ENCODE data around the gene LRRC61.
"Not testable (repeated sequence)": the region's sequence is repeated elsewhere in the genome, so short reads cannot be mapped to it uniquely, and the experiment has no call there.

LRRC61 gene

DNA sequence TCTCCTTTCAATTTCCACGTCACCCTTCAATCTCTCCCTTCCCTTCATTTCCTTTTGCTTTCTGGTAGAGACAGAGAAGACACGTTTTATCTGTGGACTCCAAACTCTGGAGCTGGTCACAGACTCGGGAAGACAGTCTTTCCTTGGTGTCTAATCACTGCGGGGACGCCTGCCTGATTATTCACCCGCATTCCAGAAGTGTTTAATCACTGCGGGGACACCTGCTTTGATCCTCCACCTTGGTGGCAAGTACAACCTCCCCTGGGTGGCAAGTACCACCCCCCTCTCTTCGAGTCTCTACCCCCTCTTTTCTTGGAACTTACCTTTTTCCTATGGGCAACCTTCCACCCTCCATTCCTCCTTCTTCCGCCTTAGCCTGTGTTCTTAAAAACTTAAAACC, 15.3 kb upstream of the LRRC61 start:
- DNase-seq (ENCODE audit: low spot score) = no peak

DNA sequence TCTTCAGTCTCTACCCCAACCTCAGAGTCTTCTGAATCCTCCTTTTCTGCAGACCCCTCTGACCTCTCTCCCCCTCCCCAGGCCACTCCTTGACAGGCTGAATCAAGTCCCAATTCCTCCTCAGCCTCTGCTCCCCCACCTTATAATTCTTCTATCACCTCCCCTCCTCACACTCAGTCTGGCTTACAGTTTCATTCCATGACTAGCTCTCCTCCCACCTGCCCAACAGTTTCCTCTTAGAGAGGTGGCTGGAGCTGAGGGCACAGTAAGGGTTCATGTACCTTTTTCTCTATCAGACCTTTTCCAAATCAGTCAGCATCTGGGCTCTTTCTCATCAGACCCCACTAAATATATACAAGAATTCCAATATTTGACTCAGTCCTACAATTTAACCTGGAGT, 14.6 kb upstream of the LRRC61 start:
- DNase-seq (ENCODE audit: low spot score) = no peak

DNA sequence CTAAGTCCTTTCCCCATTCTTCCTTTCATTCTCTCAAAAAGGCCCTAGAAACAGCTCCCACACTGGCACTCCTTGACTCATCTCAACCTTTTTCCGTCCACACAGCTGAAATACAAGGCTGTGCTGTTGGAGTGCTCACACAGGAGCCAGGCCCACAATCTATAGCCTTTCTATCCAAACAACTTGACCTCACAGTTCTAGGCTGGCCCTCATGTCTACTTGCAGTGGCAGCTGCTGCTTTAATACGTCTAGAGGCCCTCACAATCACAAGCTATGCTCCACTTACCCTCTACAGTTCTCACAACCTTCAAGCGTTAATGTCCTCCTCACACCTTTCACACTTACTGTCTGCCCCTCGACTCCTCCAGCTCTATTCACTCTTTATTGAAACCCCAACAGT, 12.0 kb upstream of the LRRC61 start:
- no peak for DNase-seq (ENCODE audit: low spot score)

DNA sequence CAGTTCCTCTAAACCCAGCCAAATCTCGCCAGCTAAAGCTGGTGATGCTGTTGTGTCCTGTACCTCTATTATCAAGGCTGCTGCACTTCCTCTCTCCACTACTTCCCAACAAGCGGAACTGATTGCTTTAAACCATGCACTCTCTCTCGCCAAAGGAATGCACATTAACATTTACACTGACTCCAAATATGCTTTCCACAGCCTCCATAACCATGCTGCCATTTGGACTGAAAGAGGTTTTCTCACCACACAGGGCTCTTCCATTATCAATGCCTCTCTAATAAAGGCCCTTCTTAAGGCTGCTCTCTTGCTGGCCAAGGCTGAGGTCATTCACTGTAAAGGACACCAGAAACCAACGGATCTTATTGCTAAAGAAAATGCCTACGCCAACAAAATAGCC, 11.4 kb upstream of the LRRC61 start:
- no peak for DNase-seq (ENCODE audit: low spot score)

DNA sequence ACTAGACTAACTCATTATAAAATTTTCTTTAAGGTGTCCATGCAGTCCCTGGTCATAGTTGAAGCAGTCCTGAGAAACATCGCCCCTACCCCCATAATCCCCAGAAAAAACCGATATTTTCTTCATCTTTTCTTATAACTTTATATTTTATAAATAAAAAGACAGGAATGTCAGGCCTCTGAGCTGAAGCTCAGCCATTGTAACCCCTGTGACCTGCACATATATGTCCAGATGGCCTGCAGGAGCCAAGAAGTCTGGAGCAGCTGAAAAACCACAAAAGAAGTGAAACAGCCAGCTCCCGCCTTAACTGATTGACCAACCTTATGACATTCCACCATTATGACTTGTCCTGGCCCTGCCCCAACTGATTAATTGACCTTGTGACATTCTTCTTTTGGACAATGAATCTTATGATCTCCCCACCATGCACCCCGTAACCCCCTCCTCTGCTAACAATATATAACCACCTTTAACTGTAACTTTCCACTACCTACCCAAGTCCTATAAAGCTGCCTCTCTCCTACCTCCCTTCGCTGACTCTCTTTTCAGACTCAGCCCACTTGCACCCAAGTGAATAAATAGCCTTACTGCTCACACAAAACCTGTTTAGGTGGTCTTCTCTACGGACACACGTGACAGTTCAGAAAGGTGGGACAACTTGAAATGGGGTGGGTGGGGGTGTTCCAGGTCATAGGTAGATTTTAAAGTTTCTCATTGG, 10.3 kb upstream of the LRRC61 start:
- not testable (repeated sequence) for DNase-seq (ENCODE audit: low spot score)

DNA sequence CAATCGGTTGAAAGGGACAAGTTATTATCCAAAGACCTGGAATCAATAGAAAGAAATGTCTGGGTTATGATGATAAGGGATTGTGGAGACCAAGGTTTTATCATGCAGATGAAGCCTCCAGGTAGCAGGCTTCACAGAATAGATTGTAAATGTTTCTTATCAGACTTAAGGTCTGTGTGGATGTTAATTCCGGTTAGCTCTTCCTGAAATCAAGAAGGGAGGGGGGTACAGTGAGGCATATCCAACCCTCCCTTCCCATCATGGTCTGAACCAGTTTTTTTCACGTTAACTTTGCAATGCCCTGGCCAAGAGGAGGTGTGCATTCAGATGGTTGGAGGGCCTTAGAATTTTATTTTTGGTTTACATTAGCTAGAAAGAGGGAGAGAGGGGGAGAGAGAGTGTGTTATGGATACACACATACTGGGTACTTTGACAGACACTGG, 9.8 kb upstream of the LRRC61 start:
- no peak for DNase-seq (ENCODE audit: low spot score)

DNA sequence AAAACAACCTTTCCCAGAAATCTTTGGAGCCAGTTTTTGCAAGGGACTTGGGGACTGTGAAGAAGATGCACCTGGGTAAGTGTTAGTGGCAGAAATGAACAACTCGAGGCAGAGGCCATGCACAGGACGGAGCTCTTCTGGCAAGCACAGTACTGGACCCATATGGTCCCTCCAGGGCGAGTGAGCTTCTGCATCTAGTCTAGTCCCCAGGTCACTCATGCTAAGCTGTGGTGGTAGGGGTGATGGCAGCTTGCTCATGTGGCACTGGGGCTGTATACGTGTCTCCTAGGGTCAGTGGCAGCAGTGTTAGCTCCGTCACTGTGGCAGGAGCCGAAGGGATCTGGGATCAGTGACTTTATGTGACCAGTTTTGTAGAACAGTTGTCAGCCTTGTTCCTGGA, 9.3 kb upstream of the LRRC61 start:
- no peak for DNase-seq (ENCODE audit: low spot score)

DNA sequence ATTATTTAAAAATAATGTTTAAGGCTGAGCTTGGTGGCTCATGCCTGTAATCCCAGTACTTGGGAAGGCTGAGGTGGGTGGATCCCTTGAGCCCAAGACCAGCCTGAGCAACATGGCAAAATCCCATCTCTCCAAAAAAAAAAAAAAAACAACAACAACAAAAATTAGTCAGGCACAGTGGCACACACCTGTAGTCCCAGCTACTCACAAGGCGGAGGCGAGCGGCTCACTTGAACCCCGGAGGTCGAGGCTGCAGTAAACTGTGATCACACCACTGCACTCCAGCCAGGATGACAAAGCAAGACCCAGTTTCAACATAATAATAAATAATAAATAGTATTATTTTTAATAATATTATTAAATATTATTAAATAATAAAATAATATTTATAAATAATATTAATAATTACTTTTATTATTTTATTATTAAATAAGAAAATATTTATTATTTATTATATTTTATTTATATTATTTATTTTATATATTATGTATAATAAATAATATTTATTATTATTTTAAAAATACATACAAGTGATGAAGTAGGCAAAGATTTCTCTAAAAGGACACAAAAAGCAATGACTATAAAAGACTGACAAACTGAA, 8.4 kb upstream of the LRRC61 start:
- no peak for DNase-seq (ENCODE audit: low spot score)

DNA sequence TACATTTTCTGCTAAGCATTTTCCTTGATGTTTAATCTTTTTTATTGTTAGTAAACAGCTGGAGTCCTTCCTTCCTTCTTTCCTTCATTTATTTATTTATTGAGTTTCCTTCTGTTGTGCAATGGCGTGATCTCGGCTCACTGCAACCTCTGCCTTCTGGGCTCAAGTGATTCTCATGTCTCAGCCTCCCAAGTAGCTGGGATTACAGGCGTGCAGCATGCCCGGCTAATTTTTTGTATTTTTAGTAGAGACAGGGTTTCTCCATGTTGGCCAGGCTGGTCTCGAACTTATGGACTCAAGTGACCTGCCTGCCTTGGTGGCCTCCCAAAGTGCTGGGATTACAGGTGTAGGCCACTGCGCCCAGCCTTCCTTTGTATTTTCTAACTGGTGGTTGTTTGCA, 6.2 kb upstream of the LRRC61 start:
- not testable (repeated sequence) for DNase-seq (ENCODE audit: low spot score)

DNA sequence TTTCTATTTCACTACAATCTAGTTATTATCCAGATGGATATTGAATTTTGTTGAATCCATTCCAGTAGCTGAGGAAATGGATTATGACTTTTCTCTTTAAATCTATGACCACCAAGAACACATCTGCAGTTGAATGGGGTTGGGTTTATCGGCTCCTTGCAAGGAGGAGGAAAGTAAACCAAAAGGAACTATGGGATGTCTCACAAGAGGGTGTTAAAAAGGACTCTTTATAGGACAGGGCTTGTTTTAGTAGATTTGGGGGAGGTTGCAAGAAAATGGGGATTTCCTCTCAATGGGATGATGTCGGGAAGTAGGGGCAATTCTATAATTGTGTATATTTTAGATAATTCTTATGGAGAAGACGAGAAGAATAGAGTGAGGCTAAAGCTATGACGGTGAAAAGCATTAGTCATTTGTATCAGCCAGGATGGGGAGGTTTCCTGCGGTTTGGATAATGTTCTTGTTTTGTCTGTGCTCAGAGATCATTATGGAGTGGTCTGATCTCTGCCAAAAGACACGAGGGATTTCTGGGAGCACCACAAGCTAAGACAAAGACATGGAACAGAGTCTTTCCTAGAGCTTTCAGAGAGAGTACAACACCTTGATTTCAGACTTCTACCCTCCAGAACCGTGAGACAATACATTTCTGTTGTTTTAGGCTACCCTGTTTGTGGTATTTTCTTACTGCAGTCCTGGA, 5.3 kb upstream of the LRRC61 start:
- no peak for DNase-seq (ENCODE audit: low spot score)

DNA sequence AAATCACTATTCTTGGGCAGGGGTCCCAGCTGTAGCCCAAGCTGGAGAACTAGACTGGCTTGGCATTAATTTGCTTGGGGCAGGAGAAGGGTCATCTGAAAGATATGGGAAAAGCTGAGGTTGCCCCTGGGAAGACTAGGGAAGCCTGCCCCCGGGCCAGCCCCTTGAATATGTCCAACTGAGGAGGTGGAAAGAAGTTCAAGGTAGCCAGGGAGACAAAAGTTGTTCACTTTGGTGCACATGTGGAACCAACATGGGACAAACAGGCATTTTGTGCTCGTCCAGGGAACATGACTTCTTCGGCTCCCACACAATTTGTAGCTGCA, 1.4 kb upstream of the LRRC61 start:
- DNase-seq (ENCODE audit: low spot score) = no peak

DNA sequence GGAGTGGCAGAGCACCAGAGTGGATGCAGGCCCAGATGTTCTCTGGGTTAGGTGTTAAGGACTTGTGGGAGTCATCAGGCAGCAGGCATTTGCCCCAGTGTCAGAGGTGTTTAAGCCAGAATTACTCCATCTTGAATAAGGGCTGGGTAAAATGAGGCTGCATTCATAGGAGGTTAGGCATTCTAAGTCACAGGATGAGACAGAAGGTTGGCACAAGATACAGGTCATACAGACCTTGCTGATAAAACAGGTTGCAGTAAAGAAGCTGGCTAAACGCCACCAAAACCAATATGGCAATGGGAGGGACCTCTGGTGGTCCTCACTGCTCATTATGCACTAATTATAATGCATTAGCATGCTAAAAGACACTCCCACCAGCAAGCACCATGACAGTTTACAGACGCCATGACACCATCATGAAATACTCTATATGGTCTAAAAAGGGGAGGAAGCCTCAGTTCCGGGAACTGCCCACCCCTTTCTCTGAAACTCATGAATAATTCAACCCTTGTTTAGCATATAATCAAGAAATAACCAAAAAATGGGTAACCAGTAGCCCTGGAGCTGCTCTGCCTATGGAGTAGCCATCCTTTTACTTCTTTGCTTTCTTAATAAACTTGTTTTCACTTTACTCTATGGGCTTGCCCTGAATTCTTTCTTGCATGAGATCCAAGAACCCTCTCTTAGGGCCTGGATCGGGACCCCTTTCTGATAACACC, 882 bp upstream of the LRRC61 start:
- DNase-seq (ENCODE audit: low spot score) = no peak

DNA sequence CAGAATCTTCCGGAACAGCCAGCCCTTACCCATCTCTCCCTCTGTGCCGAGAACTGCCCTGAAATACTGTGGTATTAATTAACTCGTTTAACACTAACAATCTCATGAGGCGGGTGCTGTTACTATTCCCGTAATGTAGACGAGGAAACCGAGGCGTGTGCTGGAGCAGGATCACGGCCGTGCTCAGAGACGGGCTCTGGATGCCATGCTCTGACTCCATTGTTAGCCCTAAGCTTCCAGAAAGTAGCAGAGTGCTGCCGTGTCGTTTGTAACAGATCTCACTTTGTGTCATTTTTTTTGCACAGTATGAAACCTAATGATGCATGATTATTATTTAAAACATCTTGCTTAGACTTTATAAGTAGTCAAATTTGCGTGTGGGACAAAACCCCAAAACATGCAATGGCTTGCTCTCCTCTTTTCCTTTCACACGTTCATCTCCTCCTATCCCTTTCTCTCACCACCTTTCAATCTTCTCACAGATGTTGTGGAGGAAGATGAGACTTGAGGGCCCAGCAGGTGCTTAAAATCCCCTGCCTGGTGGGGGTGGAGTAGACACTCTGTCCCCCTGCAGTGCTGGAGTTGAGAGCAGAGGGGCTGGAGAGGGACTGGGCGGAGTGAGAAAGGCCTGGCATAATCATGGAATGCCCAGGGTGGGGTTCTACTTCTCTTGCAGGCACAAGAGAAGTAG, 672 bp downstream of the LRRC61 start:
- no peak for DNase-seq (ENCODE audit: low spot score)

DNA sequence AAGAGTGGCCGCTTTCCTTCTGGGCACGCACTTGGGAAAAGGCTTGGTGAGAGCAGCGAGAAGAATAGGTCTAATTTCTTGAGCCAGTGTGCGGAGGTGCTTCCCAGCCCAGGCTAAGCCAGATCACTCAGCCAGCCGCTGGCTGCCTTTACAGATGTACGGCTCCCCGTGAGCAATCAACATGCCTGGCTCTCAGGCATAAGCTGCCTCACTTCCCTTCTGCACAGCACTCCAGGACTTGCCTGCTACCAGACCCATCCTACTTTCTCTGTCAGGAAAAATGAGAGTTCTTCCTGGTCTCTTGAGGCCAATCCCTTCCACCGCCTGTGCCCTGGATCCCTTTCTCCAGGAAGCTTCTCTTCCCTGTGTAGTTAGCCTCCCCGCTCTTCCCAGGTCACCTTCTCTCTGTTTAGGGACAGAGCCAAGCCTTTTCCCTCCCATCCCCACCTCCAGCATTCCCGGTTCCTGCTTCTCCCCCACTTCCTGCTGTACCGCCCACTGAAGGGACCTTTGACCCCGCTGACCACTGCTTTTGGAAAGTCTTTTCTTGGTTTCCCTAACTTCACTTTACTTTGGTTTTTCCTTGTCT, 1.3 kb downstream of the LRRC61 start:
- no peak for DNase-seq (ENCODE audit: low spot score)

DNA sequence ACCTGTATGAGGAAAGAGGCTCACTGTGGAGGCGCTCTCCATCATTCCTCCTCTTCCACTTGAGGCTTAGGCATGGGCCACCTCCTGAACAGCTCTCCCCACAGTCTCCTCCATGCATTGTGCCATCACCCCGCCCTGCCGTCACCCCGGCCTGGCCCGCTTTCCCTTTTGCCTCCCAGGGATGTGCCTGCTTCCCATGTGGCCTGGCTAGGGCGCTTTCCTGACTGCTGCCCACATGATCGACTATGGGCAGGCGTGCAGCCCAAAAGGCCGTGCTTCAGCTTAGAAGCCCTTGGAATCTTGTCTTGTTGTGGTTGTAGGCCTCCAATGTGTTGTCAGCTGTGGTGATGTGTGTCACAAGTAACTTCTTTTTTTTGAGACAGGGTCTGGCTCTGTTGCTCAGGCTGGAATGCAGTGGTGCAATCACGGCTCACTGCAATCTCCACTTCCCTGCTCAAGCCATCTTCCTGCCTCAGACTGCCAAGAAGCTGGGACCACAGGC, 2.0 kb downstream of the LRRC61 start:
- no peak for DNase-seq (ENCODE audit: low spot score)

DNA sequence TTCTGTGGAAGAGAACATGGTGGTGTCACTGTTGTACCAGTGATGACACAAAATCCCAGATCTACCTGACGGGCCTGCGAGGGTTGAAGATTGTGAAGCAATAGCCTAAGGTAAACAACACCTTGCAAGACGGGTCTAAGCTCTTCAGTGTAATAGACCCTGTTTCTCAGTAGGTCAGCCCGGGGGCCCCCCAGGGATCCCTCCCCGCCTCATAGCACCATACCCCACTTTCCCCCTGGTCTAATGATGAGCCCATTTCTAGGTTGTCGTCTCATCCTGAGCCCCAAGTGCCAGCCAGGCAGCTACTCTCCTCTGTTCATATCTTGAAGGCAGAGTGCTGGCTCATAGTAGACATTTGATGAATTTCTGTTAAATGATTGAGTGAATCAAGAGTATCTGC, 2.7 kb downstream of the LRRC61 start:
- DNase-seq (ENCODE audit: low spot score) = no peak

DNA sequence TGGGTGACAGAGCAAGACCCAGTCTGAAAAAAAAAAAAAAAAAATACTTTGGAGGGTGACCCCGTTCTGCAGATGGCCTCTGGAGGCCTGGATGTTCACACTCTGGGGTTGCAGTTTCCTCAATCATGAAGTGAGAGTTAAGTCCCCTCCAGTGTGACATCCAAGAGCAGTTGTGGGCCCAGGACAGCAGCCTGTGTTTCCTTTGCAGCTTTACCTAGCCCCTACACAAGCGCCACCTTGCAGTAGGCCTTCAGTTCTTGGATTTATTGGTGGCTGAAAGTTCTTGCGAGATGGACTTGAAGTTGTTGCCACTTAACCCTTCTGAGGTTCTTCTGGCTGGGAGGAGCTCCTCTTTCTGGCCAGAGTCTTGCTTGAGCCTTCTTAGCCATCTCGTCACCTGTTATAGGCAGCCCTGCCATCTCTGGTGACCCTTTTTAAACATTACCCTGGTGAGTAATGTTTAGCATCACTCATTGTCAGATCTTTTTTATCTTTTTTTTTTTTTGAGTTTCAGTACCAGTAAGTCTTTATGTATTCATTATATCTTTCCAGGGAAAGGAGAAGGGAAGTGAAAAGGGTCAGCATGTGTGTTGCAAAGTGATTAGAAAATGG, 3.6 kb downstream of the LRRC61 start:
- DNase-seq (ENCODE audit: low spot score) = no peak

DNA sequence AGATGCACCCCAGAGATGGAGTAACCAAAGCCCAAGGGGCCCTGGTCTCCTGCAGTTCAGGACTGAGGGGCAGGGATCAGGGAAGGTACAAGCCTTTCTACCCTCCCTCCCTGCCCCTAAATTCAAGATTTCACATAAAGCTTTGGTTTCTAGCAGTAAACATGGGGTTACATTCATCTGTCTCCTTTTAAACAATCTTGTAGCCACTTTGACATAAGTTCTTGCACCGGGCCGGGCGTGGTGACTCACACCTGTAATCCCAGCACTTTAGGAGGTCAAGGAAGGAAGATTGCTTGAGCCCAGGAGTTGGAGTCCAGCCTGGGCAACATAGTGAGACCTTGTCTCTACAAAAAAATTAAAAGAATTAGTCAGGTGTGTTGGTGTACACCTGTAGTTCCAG, 4.2 kb downstream of the LRRC61 start:
- DNase-seq (ENCODE audit: low spot score) = no peak

DNA sequence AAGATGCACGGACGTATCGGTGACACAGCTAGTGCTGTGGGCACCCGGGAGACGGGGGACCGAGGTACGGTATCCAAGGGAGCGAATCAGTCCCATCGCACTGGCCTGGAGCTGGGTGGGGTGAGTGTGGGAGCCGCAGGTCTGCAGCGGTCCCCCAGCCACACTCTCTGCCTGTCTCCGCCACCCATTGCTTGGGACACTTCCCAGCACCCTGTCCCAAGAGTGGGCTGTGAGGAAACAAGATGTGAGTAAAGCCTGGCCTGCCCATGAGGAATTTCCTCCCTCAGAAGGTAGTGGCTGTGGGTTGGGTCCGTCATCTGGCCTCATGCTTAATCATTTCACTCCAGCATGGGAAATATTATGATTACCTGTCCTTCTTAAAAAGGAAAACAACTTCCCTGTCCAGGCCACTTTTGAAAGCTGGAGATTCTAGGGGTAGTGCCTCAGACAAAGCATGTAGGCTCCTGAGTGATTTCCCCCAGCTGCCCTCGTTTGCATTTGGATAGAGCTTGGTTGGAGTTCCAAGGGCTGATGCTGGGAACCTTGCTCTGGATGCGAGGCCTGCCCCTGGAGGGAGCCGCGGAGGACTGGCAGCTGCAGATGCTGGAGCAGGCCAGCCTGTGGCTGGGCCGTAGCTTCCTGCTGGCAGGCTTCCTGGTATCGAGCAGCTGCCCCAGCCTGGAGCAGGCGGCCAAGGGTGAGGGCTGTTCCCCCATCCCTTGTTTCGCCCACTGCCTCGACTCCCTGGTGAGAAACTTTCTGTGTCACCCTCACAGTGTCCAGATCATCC, 6.4 kb downstream of the LRRC61 start:
- DNase-seq (ENCODE audit: low spot score) = no peak

DNA sequence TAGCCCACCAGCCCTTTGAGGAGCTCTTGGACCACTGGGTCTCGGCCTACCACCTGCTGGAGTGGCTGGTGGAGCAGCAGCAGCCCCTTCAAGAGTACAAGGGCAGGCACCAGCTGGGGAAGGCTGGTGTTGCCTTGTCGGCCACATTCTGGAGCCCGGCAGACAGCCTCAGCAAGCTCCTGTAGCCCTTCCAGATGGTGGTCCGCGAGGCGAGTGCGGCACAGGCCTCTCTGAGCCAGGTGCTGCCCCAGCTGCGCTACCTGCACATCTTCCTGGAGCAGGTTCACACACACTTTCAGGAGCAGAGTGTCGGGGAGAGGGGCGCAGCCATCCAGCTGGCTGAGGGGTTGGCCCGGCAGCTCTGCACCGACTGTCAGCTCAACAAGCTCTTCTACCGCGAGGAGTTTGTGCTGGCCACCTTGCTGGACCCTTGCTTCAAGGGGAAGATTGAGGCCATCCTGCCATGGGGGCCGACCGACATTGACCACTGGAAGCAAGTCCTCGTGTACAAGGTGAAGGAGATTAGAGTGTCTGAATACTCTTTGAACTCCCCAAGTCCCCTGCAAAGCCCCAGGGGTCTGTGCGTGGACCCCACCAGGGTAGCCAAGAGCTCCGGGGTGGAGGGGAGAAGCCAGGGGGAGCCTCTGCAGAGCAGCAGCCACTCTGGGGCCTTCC, 7.2 kb downstream of the LRRC61 start:
- no peak for DNase-seq (ENCODE audit: low spot score)

Data from left forelimb (tissue), 1 donor.